ENCODE measurements around the gene SNTB2. TPM values are rescaled to one million over a fixed set of nuclear protein-coding genes. Genes with fewer than 3 reads are reported as not detected.

SNTB2 gene
- total and polyA plus RNA-seq, 9 of the 15 experiments (the other 6 are each of a cell fraction or from before 2014, with no cell fraction given): 1.2 to 13.7 (median 5.7) TPM

- no peak for TF ChIP-seq ATF3 (IDR thresholded peaks at IDR 0.05)
- TF ChIP-seq ATF3 (CRISPR knock-in tag; conservative IDR thresholded peaks at IDR 0.05): no peak
- TF ChIP-seq SRSF7 (optimal IDR thresholded peaks at IDR 0.05; ENCODE audit: low read depth, low read length): no peak
- TF ChIP-seq ZFPM2 (CRISPR knock-in tag; IDR thresholded peaks at IDR 0.05): no peak
- TF ChIP-seq ZNF133 (CRISPR knock-in tag; IDR thresholded peaks at IDR 0.05): no peak
- no peak for TF ChIP-seq ZNF174 (CRISPR knock-in tag; IDR thresholded peaks at IDR 0.05)
- peak; percentile 4 for TF ChIP-seq HNRNPLL (IDR thresholded peaks at IDR 0.05; ENCODE audit: low read depth, low read length, poor library complexity, severe bottlenecking)
- no peak for TF ChIP-seq CSDE1 (IDR thresholded peaks at IDR 0.05)
- TF ChIP-seq ETV1 (tag; conservative IDR thresholded peaks at IDR 0.05; ENCODE audit: low read depth): no peak
- no peak for TF ChIP-seq ZSCAN32 (CRISPR knock-in tag; IDR thresholded peaks at IDR 0.05)
- TF ChIP-seq CBX5 (IDR thresholded peaks at IDR 0.05; ENCODE audit: borderline replicate concordance, low read depth): no peak
- no peak for TF ChIP-seq NFE2 (IDR thresholded peaks at IDR 0.05; ENCODE audit: low read depth)
- TF ChIP-seq STAG1 (CRISPR knock-in tag; IDR thresholded peaks at IDR 0.05; ENCODE audit: borderline replicate concordance): no peak
- no peak for TF ChIP-seq FOXA3 (CRISPR knock-in tag; conservative IDR thresholded peaks at IDR 0.05 in 1 of 2, IDR thresholded peaks at IDR 0.05 in 1 of 2)
- TF ChIP-seq, protein P1, sequence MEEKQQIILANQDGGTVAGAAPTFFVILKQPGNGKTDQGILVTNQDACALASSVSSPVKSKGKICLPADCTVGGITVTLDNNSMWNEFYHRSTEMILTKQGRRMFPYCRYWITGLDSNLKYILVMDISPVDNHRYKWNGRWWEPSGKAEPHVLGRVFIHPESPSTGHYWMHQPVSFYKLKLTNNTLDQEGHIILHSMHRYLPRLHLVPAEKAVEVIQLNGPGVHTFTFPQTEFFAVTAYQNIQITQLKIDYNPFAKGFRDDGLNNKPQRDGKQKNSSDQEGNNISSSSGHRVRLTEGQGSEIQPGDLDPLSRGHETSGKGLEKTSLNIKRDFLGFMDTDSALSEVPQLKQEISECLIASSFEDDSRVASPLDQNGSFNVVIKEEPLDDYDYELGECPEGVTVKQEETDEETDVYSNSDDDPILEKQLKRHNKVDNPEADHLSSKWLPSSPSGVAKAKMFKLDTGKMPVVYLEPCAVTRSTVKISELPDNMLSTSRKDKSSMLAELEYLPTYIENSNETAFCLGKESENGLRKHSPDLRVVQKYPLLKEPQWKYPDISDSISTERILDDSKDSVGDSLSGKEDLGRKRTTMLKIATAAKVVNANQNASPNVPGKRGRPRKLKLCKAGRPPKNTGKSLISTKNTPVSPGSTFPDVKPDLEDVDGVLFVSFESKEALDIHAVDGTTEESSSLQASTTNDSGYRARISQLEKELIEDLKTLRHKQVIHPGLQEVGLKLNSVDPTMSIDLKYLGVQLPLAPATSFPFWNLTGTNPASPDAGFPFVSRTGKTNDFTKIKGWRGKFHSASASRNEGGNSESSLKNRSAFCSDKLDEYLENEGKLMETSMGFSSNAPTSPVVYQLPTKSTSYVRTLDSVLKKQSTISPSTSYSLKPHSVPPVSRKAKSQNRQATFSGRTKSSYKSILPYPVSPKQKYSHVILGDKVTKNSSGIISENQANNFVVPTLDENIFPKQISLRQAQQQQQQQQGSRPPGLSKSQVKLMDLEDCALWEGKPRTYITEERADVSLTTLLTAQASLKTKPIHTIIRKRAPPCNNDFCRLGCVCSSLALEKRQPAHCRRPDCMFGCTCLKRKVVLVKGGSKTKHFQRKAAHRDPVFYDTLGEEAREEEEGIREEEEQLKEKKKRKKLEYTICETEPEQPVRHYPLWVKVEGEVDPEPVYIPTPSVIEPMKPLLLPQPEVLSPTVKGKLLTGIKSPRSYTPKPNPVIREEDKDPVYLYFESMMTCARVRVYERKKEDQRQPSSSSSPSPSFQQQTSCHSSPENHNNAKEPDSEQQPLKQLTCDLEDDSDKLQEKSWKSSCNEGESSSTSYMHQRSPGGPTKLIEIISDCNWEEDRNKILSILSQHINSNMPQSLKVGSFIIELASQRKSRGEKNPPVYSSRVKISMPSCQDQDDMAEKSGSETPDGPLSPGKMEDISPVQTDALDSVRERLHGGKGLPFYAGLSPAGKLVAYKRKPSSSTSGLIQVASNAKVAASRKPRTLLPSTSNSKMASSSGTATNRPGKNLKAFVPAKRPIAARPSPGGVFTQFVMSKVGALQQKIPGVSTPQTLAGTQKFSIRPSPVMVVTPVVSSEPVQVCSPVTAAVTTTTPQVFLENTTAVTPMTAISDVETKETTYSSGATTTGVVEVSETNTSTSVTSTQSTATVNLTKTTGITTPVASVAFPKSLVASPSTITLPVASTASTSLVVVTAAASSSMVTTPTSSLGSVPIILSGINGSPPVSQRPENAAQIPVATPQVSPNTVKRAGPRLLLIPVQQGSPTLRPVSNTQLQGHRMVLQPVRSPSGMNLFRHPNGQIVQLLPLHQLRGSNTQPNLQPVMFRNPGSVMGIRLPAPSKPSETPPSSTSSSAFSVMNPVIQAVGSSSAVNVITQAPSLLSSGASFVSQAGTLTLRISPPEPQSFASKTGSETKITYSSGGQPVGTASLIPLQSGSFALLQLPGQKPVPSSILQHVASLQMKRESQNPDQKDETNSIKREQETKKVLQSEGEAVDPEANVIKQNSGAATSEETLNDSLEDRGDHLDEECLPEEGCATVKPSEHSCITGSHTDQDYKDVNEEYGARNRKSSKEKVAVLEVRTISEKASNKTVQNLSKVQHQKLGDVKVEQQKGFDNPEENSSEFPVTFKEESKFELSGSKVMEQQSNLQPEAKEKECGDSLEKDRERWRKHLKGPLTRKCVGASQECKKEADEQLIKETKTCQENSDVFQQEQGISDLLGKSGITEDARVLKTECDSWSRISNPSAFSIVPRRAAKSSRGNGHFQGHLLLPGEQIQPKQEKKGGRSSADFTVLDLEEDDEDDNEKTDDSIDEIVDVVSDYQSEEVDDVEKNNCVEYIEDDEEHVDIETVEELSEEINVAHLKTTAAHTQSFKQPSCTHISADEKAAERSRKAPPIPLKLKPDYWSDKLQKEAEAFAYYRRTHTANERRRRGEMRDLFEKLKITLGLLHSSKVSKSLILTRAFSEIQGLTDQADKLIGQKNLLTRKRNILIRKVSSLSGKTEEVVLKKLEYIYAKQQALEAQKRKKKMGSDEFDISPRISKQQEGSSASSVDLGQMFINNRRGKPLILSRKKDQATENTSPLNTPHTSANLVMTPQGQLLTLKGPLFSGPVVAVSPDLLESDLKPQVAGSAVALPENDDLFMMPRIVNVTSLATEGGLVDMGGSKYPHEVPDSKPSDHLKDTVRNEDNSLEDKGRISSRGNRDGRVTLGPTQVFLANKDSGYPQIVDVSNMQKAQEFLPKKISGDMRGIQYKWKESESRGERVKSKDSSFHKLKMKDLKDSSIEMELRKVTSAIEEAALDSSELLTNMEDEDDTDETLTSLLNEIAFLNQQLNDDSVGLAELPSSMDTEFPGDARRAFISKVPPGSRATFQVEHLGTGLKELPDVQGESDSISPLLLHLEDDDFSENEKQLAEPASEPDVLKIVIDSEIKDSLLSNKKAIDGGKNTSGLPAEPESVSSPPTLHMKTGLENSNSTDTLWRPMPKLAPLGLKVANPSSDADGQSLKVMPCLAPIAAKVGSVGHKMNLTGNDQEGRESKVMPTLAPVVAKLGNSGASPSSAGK (IDR thresholded peaks at IDR 0.05): no peak
- TF ChIP-seq NFATC3 (IDR thresholded peaks at IDR 0.05): no peak
- 0 out of 2 replicates have a peak, but pooled peaks have one; percentile 29 for TF ChIP-seq SMARCA5 (IDR thresholded peaks at IDR 0.05)
These were observed 124.8 kb downstream of the SNTB2 start (continued) for GRCh38 chr16:69311533-69312387.

Measured in K562 (cell line).